PFSK-1 (cell line): ENCODE results near the gene NRBF2.

Source experiments
- FOXP2 ChIP-seq: optimal IDR thresholded peaks from 2 replicates; pipeline ENCODE3; 2011; ENCODE audit warnings: borderline replicate concordance, control low read depth, inconsistent platforms; ENCODE audit not compliant: insufficient read depth; ENCODE audit errors: extremely low read length, extremely low read depth
- POLR2AphosphoS5 ChIP-seq: IDR thresholded peaks from 2 replicates; pipeline ENCODE4 v1.6.1; 2012; ENCODE audit warnings: low read depth, mild to moderate bottlenecking, control low read depth, low read length, moderate library complexity
- REST ChIP-seq, 2 experiments: IDR thresholded peaks; 2 replicates each; pipeline versions ENCODE4 v1.6.1 to v1.8.0; 2011 to 2012; ENCODE audit warnings: low read depth in 2 of 2, low read length in 2 of 2, control low read depth in 1 of 2, inconsistent platforms in 1 of 2, mild to moderate bottlenecking in 1 of 2, moderate library complexity in 1 of 2; ENCODE audit not compliant: insufficient read depth in 1 of 2
- SIN3A ChIP-seq: IDR thresholded peaks from 2 replicates; pipeline ENCODE4 v1.6.1; 2012; ENCODE audit warnings: mild to moderate bottlenecking, low read length, moderate library complexity, borderline replicate concordance; ENCODE audit not compliant: insufficient read depth
- TAF1 ChIP-seq: IDR thresholded peaks from 2 replicates; pipeline ENCODE4 v1.6.1; 2012; ENCODE audit warnings: low read length, control low read depth, borderline replicate concordance; ENCODE audit not compliant: insufficient read depth

GRCh38 chr10:63155388-63156020 lies 22.4 kb downstream of the NRBF2 start:
- TF ChIP-seq POLR2AphosphoS5, result no peak
- TF ChIP-seq SIN3A, result no peak
- TF ChIP-seq REST (IDR thresholded peaks at IDR 0.05; ENCODE audit: insufficient read depth in 1 of 2, low read depth in 2 of 2, low read length in 2 of 2), result no peak
- no peak for TF ChIP-seq TAF1
- no peak for TF ChIP-seq FOXP2
